Measurements from ENCODE around the gene NDUFS4.

GRCh38 chr5:53730943-53731342 is 170.5 kb downstream of the NDUFS4 start:
- TF ChIP-seq POLR2A (IDR thresholded peaks at IDR 0.05) (no peak), POLR2AphosphoS5 (IDR thresholded peaks at IDR 0.05) (no peak), CTCF (IDR thresholded peaks at IDR 0.05) (no peak)

Data from sigmoid colon (tissue), 4 donors.